K562 (cell line): ENCODE measurements around the gene BTBD2. TPM values are rescaled to one million over a fixed set of nuclear protein-coding genes. Genes with fewer than 3 reads are reported as not detected.

Experiments
- ATF7 ChIP-seq: fragments of 450-650 bp; IDR thresholded peaks from 2 replicates; pipeline ENCODE4 v1.7.1; 2014; ENCODE audit warnings: mild to moderate bottlenecking, moderate library complexity
- CREM ChIP-seq: IDR thresholded peaks from 2 replicates; pipeline ENCODE4 v1.6.1; 2014; ENCODE audit warnings: antibody characterized with exemption, low read depth
- DACH1 ChIP-seq: fragments of 450-650 bp; IDR thresholded peaks from 2 replicates; pipeline ENCODE4 v1.6.1; 2018; ENCODE audit not compliant: partially characterized antibody
- ELF4 ChIP-seq: fragments of 450-650 bp; formaldehyde crosslinking; IDR thresholded peaks from 2 replicates; pipeline ENCODE4 v1.4.0; 2022; ENCODE audit warnings: missing genetic modification characterization
- JUNB ChIP-seq: fragments of 450-650 bp; formaldehyde crosslinking; conservative IDR thresholded peaks from 2 replicates; pipeline ENCODE4 v1.4.0; 2020; ENCODE audit warnings: mild to moderate bottlenecking
- MBD2 ChIP-seq: sonication (generic); IDR thresholded peaks from 2 replicates; pipeline ENCODE4 v1.6.1; 2016; ENCODE audit warnings: low read depth, borderline replicate concordance
- MCM2 ChIP-seq: fragments of 450-650 bp; IDR thresholded peaks from 2 replicates; pipeline ENCODE4 v1.6.1; 2017; ENCODE audit warnings: low read depth, mild to moderate bottlenecking
- MCM5 ChIP-seq: fragments of 450-650 bp; IDR thresholded peaks from 2 replicates; pipeline ENCODE4 v1.6.1; 2016; ENCODE audit warnings: low read depth
- MED1 ChIP-seq: sonication (generic); formaldehyde crosslinking; IDR thresholded peaks from 2 replicates; pipeline ENCODE4 v1.8.1; 2023; ENCODE audit warnings: missing genetic modification reagents, borderline replicate concordance
- NR2C2 ChIP-seq, 2 experiments: fragments of 200-800 bp in 1 of 2; sonication (Bioruptor generic) in 1 of 2; sonication (generic) in 1 of 2; formaldehyde crosslinking in 1 of 2; IDR thresholded peaks; 2 replicates each; pipeline versions ENCODE4 v1.6.1 to v1.8.0; 2016 to 2022; ENCODE audit warnings: mild to moderate bottlenecking in 1 of 2, missing compliant biosample characterization in 1 of 2, missing genetic modification characterization in 1 of 2, missing genetic modification reagents in 1 of 2
- POLR2B ChIP-seq: fragments of 450-650 bp; IDR thresholded peaks from 2 replicates; pipeline ENCODE4 v1.6.1; 2018; ENCODE audit warnings: low read depth; ENCODE audit not compliant: partially characterized antibody
- RHOXF2B ChIP-seq: fragments of 250-450 bp; sonication (Bioruptor Pico); conservative IDR thresholded peaks from 2 replicates; pipeline ENCODE4 v1.5.1; 2021
- SLC30A9 ChIP-seq: fragments of 250-450 bp; sonication (Bioruptor Pico); IDR thresholded peaks from 2 replicates; pipeline ENCODE4 v1.8.0; 2022; ENCODE audit warnings: mild to moderate bottlenecking, moderate library complexity
- STAT5A ChIP-seq: IDR thresholded peaks from 2 replicates; pipeline ENCODE4 v1.6.1; 2012; ENCODE audit warnings: low read length, inconsistent platforms, borderline replicate concordance
- TCF7 ChIP-seq: sonication (generic); IDR thresholded peaks from 2 replicates; pipeline ENCODE4 v1.6.1; 2016; ENCODE audit warnings: antibody characterized with exemption, borderline replicate concordance
- ZBTB2 ChIP-seq: fragments of 450-650 bp; IDR thresholded peaks from 2 replicates; pipeline ENCODE4 v1.6.1; 2016; ENCODE audit warnings: antibody characterized with exemption
- ZNF239 ChIP-seq: fragments of 250-450 bp; sonication (Bioruptor Pico); IDR thresholded peaks from 2 replicates; pipeline ENCODE4 v1.4.0; 2020; ENCODE audit warnings: mild to moderate bottlenecking
- ZNF277 ChIP-seq: fragments of 250-450 bp; sonication (Bioruptor Pico); IDR thresholded peaks from 2 replicates; pipeline ENCODE4 v1.8.0; 2022; ENCODE audit warnings: inconsistent platforms, mild to moderate bottlenecking, moderate library complexity, borderline replicate concordance
- ZNF449 ChIP-seq: fragments of 250-450 bp; sonication (Bioruptor Pico); IDR thresholded peaks from 2 replicates; pipeline ENCODE4 v1.8.0; 2022; ENCODE audit warnings: moderate library complexity, mild to moderate bottlenecking, inconsistent platforms
- ZNF511 ChIP-seq: sonication (generic); formaldehyde crosslinking; IDR thresholded peaks from 2 replicates; pipeline ENCODE4 v1.8.0; 2022; ENCODE audit warnings: mild to moderate bottlenecking, missing genetic modification reagents
- ZNF75A ChIP-seq: fragments of 450-650 bp; formaldehyde crosslinking; IDR thresholded peaks from 2 replicates; pipeline ENCODE4 v1.4.0; 2020; ENCODE audit warnings: mild to moderate bottlenecking
- polyA plus RNA-seq, 8 experiments: library from polyadenylated mRNA; depleted of rRNA in 4 of 8; stranded (reverse) in 5 of 8; unstranded in 3 of 8; fragments of >200 nt; fragmentation: Nextera tagmentation in 2 of 8; fragmentation: Illumina TruSeq in 1 of 8; extraction: Ambion mirVana in 2 of 8; extraction: Trizol in 1 of 8; gene quantifications; 2 replicates each; pipeline versions ENCODE4 v1.2.1 to v1.2.3, GENCODE V29; 2011 to 2014; ENCODE audit warnings: inconsistent platforms in 1 of 8, missing spikeins in 1 of 8
- total RNA-seq, 7 experiments: library from RNA; depleted of rRNA in 6 of 7; stranded (reverse); fragments of >200 nt in 6 of 7; fragmentation: Illumina TruSeq in 2 of 7; extraction: Trizol in 2 of 7; gene quantifications; 2 replicates each; pipeline versions ENCODE4 v1.2.1 to v1.2.3, GENCODE V29; 2011 to 2021; ENCODE audit warnings: low replicate concordance in 1 of 7

BTBD2 gene
- total and polyA plus RNA-seq, 9 of the 15 experiments (the other 6 are each of a cell fraction or from before 2014, with no cell fraction given): 0.10 to 15.6 (median 6.9) TPM

GRCh38 chr19:2060884-2061494 is 45.5 kb upstream of the BTBD2 start (continued):
- no peak; the same call in 1 of the 2 replicates for TF ChIP-seq MBD2
- no peak for TF ChIP-seq STAT5A
- TF ChIP-seq RHOXF2B (CRISPR knock-in tag): no peak
- no peak for TF ChIP-seq ATF7
- no peak for TF ChIP-seq MCM2
- TF ChIP-seq POLR2B: peak; percentile 41
- TF ChIP-seq CREM: no peak; the same call in 1 of the 2 replicates
- TF ChIP-seq JUNB (CRISPR knock-in tag): no peak
- no peak for TF ChIP-seq ZNF239 (CRISPR knock-in tag)
- TF ChIP-seq ZNF75A (CRISPR knock-in tag): no peak
- no peak for TF ChIP-seq ZBTB2
- TF ChIP-seq ZNF511 (CRISPR knock-in tag): peak; percentile 51; the same call in 1 of the 2 replicates
- no peak for TF ChIP-seq ELF4 (CRISPR knock-in tag)
- peak; percentile 44; the same call in 1 of the 2 replicates for TF ChIP-seq NR2C2 (CRISPR knock-in tag; IDR thresholded peaks at IDR 0.05)
- TF ChIP-seq NR2C2 (tag; IDR thresholded peaks at IDR 0.05): no peak
- no peak for TF ChIP-seq MED1 (CRISPR knock-in tag)
- TF ChIP-seq DACH1: no peak
- no peak for TF ChIP-seq SLC30A9 (CRISPR knock-in tag)
- TF ChIP-seq TCF7: no peak
- TF ChIP-seq ZNF277 (CRISPR knock-in tag): no peak
- no peak; the same call in 1 of the 2 replicates for TF ChIP-seq ZNF449 (CRISPR knock-in tag)
- no peak for TF ChIP-seq MCM5
